K562 (cell line): ENCODE data around the gene RTL10.

Experiments
- CTCF ChIP-seq, 3 experiments: IDR thresholded peaks in 2 of 3; conservative IDR thresholded peaks in 1 of 3; 2 replicates each; pipeline ENCODE4 v1.5.1; 2011 to 2012; ENCODE audit warnings: low read length in 3 of 3, mild to moderate bottlenecking in 3 of 3, control low read depth in 2 of 3, improper control_type of control experiment in 1 of 3, inconsistent platforms in 1 of 3, low read depth in 1 of 3, mixed read lengths in 1 of 3, moderate library complexity in 1 of 3; ENCODE audit not compliant: insufficient read depth in 2 of 3
- GATAD2B ChIP-seq: fragments of 450-650 bp; IDR thresholded peaks from 2 replicates; pipeline ENCODE4 v1.6.1; 2017; ENCODE audit warnings: mild to moderate bottlenecking, borderline replicate concordance
- HDGF ChIP-seq: fragments of 450-650 bp; IDR thresholded peaks from 2 replicates; pipeline ENCODE4 v1.6.1; 2016
- MTF1 ChIP-seq: fragments of 250-450 bp; sonication (Bioruptor Pico); IDR thresholded peaks from 2 replicates; pipeline ENCODE4 v1.9.0; 2021; ENCODE audit warnings: moderate library complexity, mild to moderate bottlenecking, inconsistent platforms, borderline replicate concordance
- MXD1 ChIP-seq: fragments of 250-450 bp; sonication (Bioruptor Pico); IDR thresholded peaks from 2 replicates; pipeline ENCODE4 v1.8.0; 2021; ENCODE audit warnings: borderline replicate concordance, mild to moderate bottlenecking, moderate library complexity; ENCODE audit not compliant: poor library complexity, severe bottlenecking
- ZBTB11 ChIP-seq, 3 experiments: fragments of 200-800 bp in 1 of 3; fragments of 250-450 bp in 1 of 3; fragments of 450-650 bp in 1 of 3; sonication (Bioruptor Pico) in 1 of 3; sonication (Bioruptor generic) in 1 of 3; formaldehyde crosslinking in 1 of 3; IDR thresholded peaks; 2 replicates each; pipeline versions ENCODE4 v1.6.1 to v1.8.0; 2016 to 2022; ENCODE audit warnings: mild to moderate bottlenecking in 2 of 3, missing genetic modification characterization in 2 of 3, missing compliant biosample characterization in 1 of 3, moderate library complexity in 1 of 3
- ZNF263 ChIP-seq: sonication (generic); formaldehyde crosslinking; IDR thresholded peaks from 2 replicates; pipeline ENCODE4 v1.8.0; 2022; ENCODE audit warnings: mild to moderate bottlenecking, missing genetic modification reagents, borderline replicate concordance

- TF ChIP-seq ZNF263 (no peak), MTF1 (CRISPR knock-in tag) (no peak), MXD1 (CRISPR knock-in tag) (no peak), CTCF (IDR thresholded peaks at IDR 0.05 in 2 of 3, conservative IDR thresholded peaks at IDR 0.05 in 1 of 3; ENCODE audit: insufficient read depth in 2 of 3, low read depth in 1 of 3, low read length in 3 of 3) (no peak), HDGF (no peak), ZBTB11 (CRISPR knock-in tag; IDR thresholded peaks at IDR 0.05) (no peak), GATAD2B (no peak)
These were observed 28.1 kb downstream of the RTL10 start for GRCh38 chr22:19826619-19826950.
